OCI-LY1 (cell line): ENCODE data around the gene BTN3A1.

Source experiments
- H2AFZ ChIP-seq: fragments of 200-600 bp; sonication (generic), shearing (Covaris generic); 2 replicates; pipeline ENCODE4 v1.6.0; 2014; ENCODE audit warnings: antibody characterized with exemption, mild to moderate bottlenecking, low read length
- H3F3A ChIP-seq: fragments of 200-600 bp; sonication (generic), shearing (Covaris generic); 2 replicates; pipeline ENCODE4 v1.6.0; 2014; ENCODE audit warnings: mild to moderate bottlenecking, antibody characterized with exemption, low read length, moderate library complexity; ENCODE audit not compliant: insufficient read depth
- H3K27ac ChIP-seq: fragments of 200-600 bp; sonication (generic); 2 replicates; pipeline ENCODE4 v1.5.1; 2014; ENCODE audit warnings: low read length, mixed run types, mild to moderate bottlenecking, low read depth; ENCODE audit not compliant: poor library complexity, severe bottlenecking
- H3K27me3 ChIP-seq: fragments of 200-600 bp; sonication (generic); 2 replicates; pipeline ENCODE4 v1.6.0; 2014; ENCODE audit warnings: antibody characterized with exemption, mild to moderate bottlenecking, low read length, moderate library complexity; ENCODE audit not compliant: insufficient read depth
- H3K36me3 ChIP-seq: fragments of 200-600 bp; sonication (generic); 2 replicates; pipeline ENCODE4 v1.6.1; 2014; ENCODE audit warnings: mild to moderate bottlenecking, antibody characterized with exemption, low read length, moderate library complexity, mixed read lengths; ENCODE audit not compliant: insufficient read depth
- H3K4me1 ChIP-seq: fragments of 200-600 bp; sonication (generic); 2 replicates; pipeline ENCODE4 v1.5.1; 2014; ENCODE audit warnings: mild to moderate bottlenecking, low read length, moderate library complexity; ENCODE audit not compliant: insufficient read depth, severe bottlenecking
- H3K4me2 ChIP-seq: fragments of 200-600 bp; sonication (generic), shearing (Covaris generic); 2 replicates; pipeline ENCODE4 v1.6.1; 2014; ENCODE audit warnings: low read length
- H3K4me3 ChIP-seq: fragments of 200-600 bp; sonication (generic); 2 replicates; pipeline ENCODE4 v1.5.1; 2014; ENCODE audit warnings: low read length, low read depth, mild to moderate bottlenecking, mixed read lengths; ENCODE audit not compliant: poor library complexity, severe bottlenecking
- H3K79me2 ChIP-seq: fragments of 200-600 bp; shearing (Covaris generic); 2 replicates; pipeline ENCODE4 v1.6.1; 2016; ENCODE audit warnings: mixed run types, low read length, mixed read lengths; ENCODE audit not compliant: insufficient read depth
- H3K9ac ChIP-seq: fragments of 200-600 bp; sonication (generic), shearing (Covaris generic); 2 replicates; pipeline ENCODE4 v1.6.1; 2014; ENCODE audit warnings: mild to moderate bottlenecking, low read length, mixed read lengths
- H3K9me2 ChIP-seq: fragments of 200-600 bp; sonication (generic), shearing (Covaris generic); 2 replicates; pipeline ENCODE4 v1.6.1; 2014; ENCODE audit warnings: low read depth, mild to moderate bottlenecking, low read length, mixed read lengths
- H3K9me3 ChIP-seq: fragments of 200-600 bp; shearing (Covaris generic); 2 replicates; pipeline ENCODE4 v1.6.1; 2014; ENCODE audit warnings: low read length, mixed read lengths
- H4K20me1 ChIP-seq: fragments of 200-600 bp; sonication (generic), shearing (Covaris generic); 2 replicates; pipeline ENCODE4 v1.6.0; 2016; ENCODE audit warnings: mild to moderate bottlenecking, low read length; ENCODE audit not compliant: insufficient read depth
- EZH2 ChIP-seq: fragments of 200-600 bp; sonication (generic), shearing (Covaris generic); IDR thresholded peaks from 2 replicates; pipeline ENCODE4 v1.8.0; 2017; ENCODE audit warnings: borderline replicate concordance, mixed run types, mild to moderate bottlenecking, antibody characterized with exemption, low read length, moderate library complexity, mixed read lengths
- TF ChIP-seq, protein P1 (sequence below): fragments of 200-600 bp; sonication (generic), shearing (Covaris generic); IDR thresholded peaks from 2 replicates; pipeline ENCODE4 v1.5.1; 2017; ENCODE audit warnings: mild to moderate bottlenecking, antibody characterized with exemption, low read length, moderate library complexity, mixed read lengths

BTN3A1 gene

GRCh38 chr6:26400626-26401025 lies 1.4 kb upstream of the BTN3A1 start:
- Histone ChIP-seq H3K4me3 (no peak overlapping the region), H3K36me3 (no peaks in the 10 kb centered on the region), H3K9me2 (no peaks in the 10 kb centered on the region), H2AFZ (no peak overlapping the region), H3K4me2 (no peak overlapping the region), H3K27ac (no peak overlapping the region), H3K9ac (no peak overlapping the region), H3K9me3 (no peaks in the 10 kb centered on the region), H3K79me2 (no peaks in the 10 kb centered on the region), H3K27me3 (no peaks in the 10 kb centered on the region), H3K4me1 (peaks cover 12% of the 10 kb centered on the region), H4K20me1 (no peaks in the 10 kb centered on the region), H3F3A (no peaks in the 10 kb centered on the region)
- TF ChIP-seq EZH2, result no peak
- TF ChIP-seq, protein P1, sequence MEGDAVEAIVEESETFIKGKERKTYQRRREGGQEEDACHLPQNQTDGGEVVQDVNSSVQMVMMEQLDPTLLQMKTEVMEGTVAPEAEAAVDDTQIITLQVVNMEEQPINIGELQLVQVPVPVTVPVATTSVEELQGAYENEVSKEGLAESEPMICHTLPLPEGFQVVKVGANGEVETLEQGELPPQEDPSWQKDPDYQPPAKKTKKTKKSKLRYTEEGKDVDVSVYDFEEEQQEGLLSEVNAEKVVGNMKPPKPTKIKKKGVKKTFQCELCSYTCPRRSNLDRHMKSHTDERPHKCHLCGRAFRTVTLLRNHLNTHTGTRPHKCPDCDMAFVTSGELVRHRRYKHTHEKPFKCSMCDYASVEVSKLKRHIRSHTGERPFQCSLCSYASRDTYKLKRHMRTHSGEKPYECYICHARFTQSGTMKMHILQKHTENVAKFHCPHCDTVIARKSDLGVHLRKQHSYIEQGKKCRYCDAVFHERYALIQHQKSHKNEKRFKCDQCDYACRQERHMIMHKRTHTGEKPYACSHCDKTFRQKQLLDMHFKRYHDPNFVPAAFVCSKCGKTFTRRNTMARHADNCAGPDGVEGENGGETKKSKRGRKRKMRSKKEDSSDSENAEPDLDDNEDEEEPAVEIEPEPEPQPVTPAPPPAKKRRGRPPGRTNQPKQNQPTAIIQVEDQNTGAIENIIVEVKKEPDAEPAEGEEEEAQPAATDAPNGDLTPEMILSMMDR, result no peak

GRCh38 chr6:26401389-26401986 lies 587 bp upstream of the BTN3A1 start:
- Histone ChIP-seq H3K27ac (no peak overlapping the region), H3K79me2 (no peaks in the 10 kb centered on the region), H4K20me1 (no peaks in the 10 kb centered on the region), H3F3A (no peaks in the 10 kb centered on the region), H3K27me3 (no peaks in the 10 kb centered on the region), H3K9me2 (no peaks in the 10 kb centered on the region), H2AFZ (no peak overlapping the region), H3K9ac (peak overlapping the region; percentile 0; the same call in 1 of the 2 replicates), H3K4me1 (peaks cover 12% of the 10 kb centered on the region), H3K36me3 (no peaks in the 10 kb centered on the region), H3K9me3 (no peaks in the 10 kb centered on the region), H3K4me3 (peak overlapping the region; percentile 39), H3K4me2 (peak overlapping the region; percentile 51)
- no peak for TF ChIP-seq EZH2
- TF ChIP-seq, protein P1, result no peak

DNA sequence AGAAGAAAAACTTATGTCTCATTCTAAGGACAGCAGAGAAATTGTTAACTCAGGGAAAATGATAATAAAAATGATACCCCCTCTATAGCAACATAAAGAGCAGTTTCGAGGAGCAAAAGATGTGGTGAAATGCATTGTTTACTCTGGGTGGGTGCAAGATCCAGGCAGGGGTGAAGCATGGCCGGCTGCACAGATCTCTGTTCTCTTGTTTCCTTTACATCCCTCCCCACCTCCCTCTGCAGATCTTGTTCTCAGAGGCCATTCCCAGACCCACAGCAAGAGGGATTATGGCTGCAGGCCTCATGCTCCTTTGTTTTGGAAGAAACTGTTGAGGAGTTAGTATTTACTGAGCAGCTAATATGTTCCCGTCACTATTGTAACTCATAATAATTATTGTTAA lies 1.8 kb downstream of the BTN3A1 start:
- H3K4me1 ChIP-seq, result peaks cover 12% of the 10 kb centered on the region
- no peaks in the 10 kb centered on the region for H3K36me3 ChIP-seq
- H3K27me3 ChIP-seq, result no peaks in the 10 kb centered on the region; the same call in 1 of the 2 replicates
- no peaks in the 10 kb centered on the region for H4K20me1 ChIP-seq
- no peak overlapping the region for H3K4me3 ChIP-seq
- no peak overlapping the region for H3K27ac ChIP-seq
- H3K79me2 ChIP-seq, result no peaks in the 10 kb centered on the region
- no peaks in the 10 kb centered on the region for H3K9me3 ChIP-seq
- TF ChIP-seq EZH2, result no peak
- TF ChIP-seq, protein P1, result no peak
- H3K9ac ChIP-seq, result no peak overlapping the region
- H3K9me2 ChIP-seq, result no peaks in the 10 kb centered on the region
- no peak overlapping the region for H3K4me2 ChIP-seq
- no peaks in the 10 kb centered on the region for H3F3A ChIP-seq
- H2AFZ ChIP-seq, result no peak overlapping the region
